IMR-90 (cell line): ENCODE results near the gene KCNQ5.

Experiments
- POLR2A ChIP-seq: IDR thresholded peaks from 2 replicates; pipeline ENCODE4 v1.6.1; 2012; ENCODE audit warnings: mild to moderate bottlenecking, low read depth, low read length
- RFX5 ChIP-seq: IDR thresholded peaks from 2 replicates; pipeline ENCODE4 v1.8.0; 2012; ENCODE audit warnings: low read depth, mild to moderate bottlenecking, low read length, moderate library complexity
- TF ChIP-seq, protein P1 (sequence below): conservative IDR thresholded peaks from 2 replicates; pipeline ENCODE4 v1.5.1; 2012; ENCODE audit warnings: mild to moderate bottlenecking, low read depth, low read length, improper control_type of control experiment

- TF ChIP-seq, protein P1, sequence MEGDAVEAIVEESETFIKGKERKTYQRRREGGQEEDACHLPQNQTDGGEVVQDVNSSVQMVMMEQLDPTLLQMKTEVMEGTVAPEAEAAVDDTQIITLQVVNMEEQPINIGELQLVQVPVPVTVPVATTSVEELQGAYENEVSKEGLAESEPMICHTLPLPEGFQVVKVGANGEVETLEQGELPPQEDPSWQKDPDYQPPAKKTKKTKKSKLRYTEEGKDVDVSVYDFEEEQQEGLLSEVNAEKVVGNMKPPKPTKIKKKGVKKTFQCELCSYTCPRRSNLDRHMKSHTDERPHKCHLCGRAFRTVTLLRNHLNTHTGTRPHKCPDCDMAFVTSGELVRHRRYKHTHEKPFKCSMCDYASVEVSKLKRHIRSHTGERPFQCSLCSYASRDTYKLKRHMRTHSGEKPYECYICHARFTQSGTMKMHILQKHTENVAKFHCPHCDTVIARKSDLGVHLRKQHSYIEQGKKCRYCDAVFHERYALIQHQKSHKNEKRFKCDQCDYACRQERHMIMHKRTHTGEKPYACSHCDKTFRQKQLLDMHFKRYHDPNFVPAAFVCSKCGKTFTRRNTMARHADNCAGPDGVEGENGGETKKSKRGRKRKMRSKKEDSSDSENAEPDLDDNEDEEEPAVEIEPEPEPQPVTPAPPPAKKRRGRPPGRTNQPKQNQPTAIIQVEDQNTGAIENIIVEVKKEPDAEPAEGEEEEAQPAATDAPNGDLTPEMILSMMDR, result no peak
- TF ChIP-seq POLR2A (no peak), RFX5 (no peak)
Measured at GRCh38 chr6:72784071-72784470, 162.2 kb downstream of the KCNQ5 start.
